ENCODE data around the gene ZNF598.

The ZNF598 gene

GRCh38 chr16:1990101-1990350 lies 19.6 kb downstream of the ZNF598 start:
- Histone ChIP-seq H3K9ac (ENCODE audit: low read length) (no peak overlapping the region), H3K36me3 (ENCODE audit: low read length) (no peaks in the 10 kb centered on the region), H3K27me3 (ENCODE audit: low read length) (no peaks in the 10 kb centered on the region), H3K4me2 (ENCODE audit: low read depth, low read length, poor library complexity, severe bottlenecking) (no peak overlapping the region), H3K9me3 (ENCODE audit: insufficient read depth, low read length) (no peaks in the 10 kb centered on the region), H4K20me1 (ENCODE audit: low read depth, low read length) (no peaks in the 10 kb centered on the region), H3K9me2 (replicated peaks; ENCODE audit: insufficient read depth, low read length) (no peaks in the 10 kb centered on the region), H3K27ac (ENCODE audit: low read depth, low read length) (no peak overlapping the region), H3K4me3 (ENCODE audit: insufficient read depth, low read length, poor library complexity, severe bottlenecking) (no peak overlapping the region), H3K79me2 (ENCODE audit: insufficient read depth, low read length) (no peaks in the 10 kb centered on the region), H2AFZ (ENCODE audit: low read depth, low read length, severe bottlenecking) (no peak overlapping the region), H3F3A (ENCODE audit: insufficient read depth) (peaks cover 10% of the 10 kb centered on the region)
- no peak for TF ChIP-seq EZH2phosphoT487 (conservative IDR thresholded peaks at IDR 0.05; ENCODE audit: low read length)
- no peak for TF ChIP-seq CTCF (IDR thresholded peaks at IDR 0.05; ENCODE audit: insufficient read depth, low read length, poor library complexity, severe bottlenecking)

- no peaks in the 10 kb centered on the region for H3K27me3 ChIP-seq (ENCODE audit: low read length)
- H3F3A ChIP-seq (ENCODE audit: insufficient read depth), result peaks cover 10% of the 10 kb centered on the region
- TF ChIP-seq CTCF (IDR thresholded peaks at IDR 0.05; ENCODE audit: insufficient read depth, low read length, poor library complexity, severe bottlenecking) (no peak), EZH2phosphoT487 (conservative IDR thresholded peaks at IDR 0.05; ENCODE audit: low read length) (no peak)
- H3K79me2 ChIP-seq (ENCODE audit: insufficient read depth, low read length), result no peaks in the 10 kb centered on the region
- H3K9me2 ChIP-seq (replicated peaks; ENCODE audit: insufficient read depth, low read length), result no peaks in the 10 kb centered on the region
- H3K9me3 ChIP-seq (ENCODE audit: insufficient read depth, low read length), result no peaks in the 10 kb centered on the region
- no peaks in the 10 kb centered on the region for H4K20me1 ChIP-seq (ENCODE audit: low read depth, low read length)
- H3K9ac ChIP-seq (ENCODE audit: low read length), result peak within 1 kb of the TSS; percentile 5; the same call in 1 of the 2 replicates
- H3K27ac ChIP-seq (ENCODE audit: low read depth, low read length), result no peak within 1 kb of the TSS
- H3K4me2 ChIP-seq (ENCODE audit: low read depth, low read length, poor library complexity, severe bottlenecking), result peak within 1 kb of the TSS; percentile 40
- H3K36me3 ChIP-seq (ENCODE audit: low read length), result no peaks in the 10 kb centered on the region
- no peak within 1 kb of the TSS for H2AFZ ChIP-seq (ENCODE audit: low read depth, low read length, severe bottlenecking)
- peak within 1 kb of the TSS; percentile 17 for H3K4me3 ChIP-seq (ENCODE audit: insufficient read depth, low read length, poor library complexity, severe bottlenecking)
Measured at GRCh38 chr16:1989209-1990100, 20.2 kb downstream of the ZNF598 start, which contains the start of gene SYNGR3. Gene SYNGR3 (plus strand): TSS chr16:1989970. CDS start chr16:1990103, 133 bp downstream.

GRCh38 chr16:1987198-1987597 lies 22.4 kb downstream of the ZNF598 start:
- Histone ChIP-seq H3K27ac (ENCODE audit: low read depth, low read length) (no peak overlapping the region), H4K20me1 (ENCODE audit: low read depth, low read length) (no peaks in the 10 kb centered on the region), H3K79me2 (ENCODE audit: insufficient read depth, low read length) (no peaks in the 10 kb centered on the region), H3K4me3 (ENCODE audit: insufficient read depth, low read length, poor library complexity, severe bottlenecking) (no peak overlapping the region), H3K27me3 (ENCODE audit: low read length) (no peaks in the 10 kb centered on the region), H3K36me3 (ENCODE audit: low read length) (no peaks in the 10 kb centered on the region), H3K9me2 (replicated peaks; ENCODE audit: insufficient read depth, low read length) (no peaks in the 10 kb centered on the region), H3K4me2 (ENCODE audit: low read depth, low read length, poor library complexity, severe bottlenecking) (no peak overlapping the region), H3F3A (ENCODE audit: insufficient read depth) (0 out of 2 replicates have a peak, but pooled peaks cover 4% of the 10 kb centered on the region), H3K9me3 (ENCODE audit: insufficient read depth, low read length) (no peaks in the 10 kb centered on the region), H3K9ac (ENCODE audit: low read length) (no peak overlapping the region), H2AFZ (ENCODE audit: low read depth, low read length, severe bottlenecking) (no peak overlapping the region)
- no peak for TF ChIP-seq EZH2phosphoT487 (conservative IDR thresholded peaks at IDR 0.05; ENCODE audit: low read length)
- no peak for TF ChIP-seq CTCF (IDR thresholded peaks at IDR 0.05; ENCODE audit: insufficient read depth, low read length, poor library complexity, severe bottlenecking)

Data from SU-DHL-6 (cell line).